GM19468 (cell line): ENCODE measurements around the gene GRPEL2.
"Not testable (repeated sequence)": the region's sequence is repeated elsewhere in the genome, so short reads cannot be mapped to it uniquely, and the experiment has no call there.

Source experiments
- ATAC-seq: cut with Tn5 transposase; IDR thresholded peaks from one replicate; pipeline ENCODE4 v1.9.1; 2021; ENCODE audit warnings: mild to moderate bottlenecking, moderate library complexity, moderate number of reproducible peaks; ENCODE audit not compliant: unreplicated experiment; ENCODE audit errors: extremely low read depth

GRPEL2 gene

DNA sequence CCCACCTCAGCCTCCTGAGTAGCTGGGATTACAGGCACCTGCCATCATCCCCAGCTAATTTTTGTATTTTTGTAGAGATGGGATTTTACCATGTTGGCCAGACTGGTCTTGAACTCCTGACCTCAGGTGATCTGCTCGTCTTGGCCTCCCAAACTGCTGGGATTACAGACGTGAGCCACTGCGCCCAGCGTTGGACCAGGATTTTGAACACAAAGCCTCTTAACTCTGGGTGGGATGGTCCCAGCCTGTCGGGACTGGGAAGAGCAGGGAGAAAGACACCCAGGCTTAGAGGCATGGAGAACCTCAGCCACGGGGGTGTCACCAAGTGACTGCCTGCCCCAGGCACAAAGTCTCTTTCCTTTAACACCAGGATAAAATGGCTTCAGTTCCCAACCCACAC is 45.8 kb downstream of the GRPEL2 start:
- not testable (repeated sequence) for ATAC-seq

DNA sequence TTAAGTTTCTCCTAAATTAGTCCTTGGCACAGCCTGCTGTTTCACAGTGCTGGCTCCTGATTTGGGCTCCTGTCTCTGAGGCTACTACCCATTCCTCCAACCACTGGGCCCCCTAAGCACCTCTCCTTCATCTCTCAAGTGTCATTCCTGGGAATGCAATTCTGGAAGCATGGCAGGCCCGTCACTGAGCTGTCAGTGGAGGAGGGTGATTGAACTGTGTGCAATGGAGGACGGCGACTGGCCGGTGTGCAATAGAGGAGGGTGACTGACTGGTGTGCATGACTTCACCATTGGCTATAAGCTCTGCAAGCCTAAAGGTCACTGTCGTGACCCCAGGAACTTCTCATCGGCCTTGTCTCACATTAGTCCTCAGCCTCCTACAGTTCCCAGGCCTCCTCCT is 46.2 kb downstream of the GRPEL2 start:
- no peak for ATAC-seq

DNA sequence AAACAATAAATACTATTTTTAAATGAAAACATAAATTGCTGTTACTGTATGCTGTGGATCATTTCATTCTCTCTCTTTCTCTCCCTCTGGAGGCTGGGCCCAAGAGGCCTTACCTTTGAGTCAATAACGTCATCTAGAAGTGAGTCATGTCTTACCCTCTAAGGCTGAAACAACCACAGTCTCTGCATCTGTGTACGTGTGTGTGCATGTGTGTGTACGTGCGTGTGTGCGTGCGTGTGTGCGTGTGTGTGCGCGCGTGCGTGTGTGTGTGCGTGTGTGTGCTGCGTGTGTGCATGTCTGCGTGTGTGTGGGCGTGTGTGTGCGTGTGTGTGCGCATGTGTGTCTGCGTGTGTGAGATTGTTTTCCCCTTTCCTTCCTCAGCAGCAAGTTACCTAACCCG is 47.4 kb downstream of the GRPEL2 start:
- ATAC-seq, result no peak

DNA sequence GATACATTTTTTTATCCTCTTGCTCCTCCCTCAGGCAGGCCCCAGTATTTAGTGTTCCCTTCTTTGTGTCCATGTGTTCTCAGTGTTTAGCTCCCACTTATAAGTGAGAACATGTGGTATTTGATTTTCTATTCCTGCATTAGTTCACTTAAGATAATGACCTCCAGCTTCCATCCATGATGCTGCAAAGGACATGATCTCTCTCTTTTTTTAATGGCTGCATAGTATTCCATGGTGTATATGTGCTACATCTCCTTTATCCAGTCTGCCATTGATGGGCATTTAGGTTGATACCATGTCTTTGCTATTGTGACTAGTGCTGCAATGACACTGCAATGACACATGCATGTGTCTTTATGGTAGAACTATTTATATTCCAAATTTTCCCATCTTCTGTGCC is 49.7 kb downstream of the GRPEL2 start:
- not testable (repeated sequence) for ATAC-seq

DNA sequence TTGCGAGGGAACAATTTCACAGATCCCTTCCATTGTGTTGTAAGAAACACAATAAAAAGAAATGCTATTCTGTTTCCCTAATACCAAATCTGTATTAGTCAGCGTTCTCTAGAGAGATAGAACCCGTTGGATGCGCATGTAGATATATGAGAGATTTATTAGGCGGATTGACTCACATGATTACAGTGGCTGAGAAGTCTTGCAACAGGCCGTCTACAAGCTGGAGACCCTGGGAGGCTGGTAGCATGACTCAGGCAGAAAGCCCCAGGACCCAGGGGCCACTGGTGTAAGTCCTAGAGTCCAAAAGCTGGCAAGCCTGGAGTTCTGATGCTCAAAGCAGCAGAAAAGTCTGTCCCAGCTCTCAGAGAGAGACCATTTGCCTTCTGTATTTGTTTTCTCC is 52.2 kb downstream of the GRPEL2 start:
- no peak for ATAC-seq

DNA sequence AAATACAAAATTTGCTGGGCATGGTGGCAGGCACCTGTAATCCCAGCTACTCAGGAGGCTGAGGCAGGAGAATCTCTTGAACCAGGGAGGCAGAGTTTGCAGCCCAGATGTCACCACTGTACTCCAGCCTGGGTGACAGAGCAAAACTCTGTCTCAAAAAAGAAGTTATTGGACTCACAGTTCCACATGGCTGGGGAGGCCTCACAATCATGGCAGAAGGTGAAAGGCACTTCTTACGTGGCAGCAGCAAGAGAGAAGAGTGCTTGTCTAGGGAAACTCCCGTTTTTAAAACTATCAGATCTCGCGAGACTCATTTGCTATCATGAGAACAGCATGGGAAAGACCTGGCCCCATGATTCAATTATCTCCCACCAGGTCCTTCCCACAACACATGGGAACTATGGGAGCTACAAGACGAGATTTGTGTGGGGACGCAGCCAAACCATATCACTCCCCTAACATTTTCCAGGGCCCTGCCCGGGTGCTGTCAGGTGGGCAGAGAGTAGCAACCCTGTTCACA is 53.5 kb downstream of the GRPEL2 start:
- not testable (repeated sequence) for ATAC-seq

DNA sequence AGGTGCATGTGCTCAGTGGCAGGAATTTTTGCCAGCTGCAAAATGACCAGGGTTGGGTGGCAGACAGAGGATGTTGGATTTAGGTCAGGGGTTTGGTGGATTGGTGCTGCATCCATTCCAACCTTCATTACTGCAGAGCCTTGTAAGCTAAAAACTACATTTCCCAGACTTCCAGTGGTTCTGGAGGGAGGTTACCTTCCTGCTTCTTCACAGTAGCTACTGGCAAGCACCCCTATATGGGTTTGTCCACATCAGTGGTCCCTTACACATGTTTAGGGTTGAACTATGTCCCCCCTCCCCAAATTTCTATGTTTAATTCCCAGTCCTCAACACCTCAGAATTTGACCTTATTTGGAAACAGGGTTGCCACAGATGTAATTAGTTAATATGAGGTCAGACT is 54.5 kb downstream of the GRPEL2 start:
- ATAC-seq, result no peak

DNA sequence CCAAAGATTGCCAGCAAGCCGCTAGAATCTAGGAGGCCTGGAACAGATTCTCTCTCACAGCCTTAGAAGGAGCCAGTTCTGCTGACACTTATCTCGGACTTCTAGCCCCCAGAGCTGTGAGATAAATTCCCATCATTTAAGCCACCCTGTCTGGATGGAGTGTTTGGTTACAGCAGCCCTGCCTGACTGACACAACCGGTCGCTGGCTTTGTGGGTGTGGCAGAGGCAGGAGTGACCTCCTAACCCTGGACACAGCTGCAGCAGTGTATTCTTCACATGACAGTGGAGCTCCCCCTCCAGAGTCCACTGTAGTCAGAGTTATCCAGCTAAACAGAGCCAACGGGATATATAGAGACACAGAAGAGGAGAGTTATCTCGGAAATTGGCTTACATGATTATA is 55.0 kb downstream of the GRPEL2 start:
- no peak for ATAC-seq

DNA sequence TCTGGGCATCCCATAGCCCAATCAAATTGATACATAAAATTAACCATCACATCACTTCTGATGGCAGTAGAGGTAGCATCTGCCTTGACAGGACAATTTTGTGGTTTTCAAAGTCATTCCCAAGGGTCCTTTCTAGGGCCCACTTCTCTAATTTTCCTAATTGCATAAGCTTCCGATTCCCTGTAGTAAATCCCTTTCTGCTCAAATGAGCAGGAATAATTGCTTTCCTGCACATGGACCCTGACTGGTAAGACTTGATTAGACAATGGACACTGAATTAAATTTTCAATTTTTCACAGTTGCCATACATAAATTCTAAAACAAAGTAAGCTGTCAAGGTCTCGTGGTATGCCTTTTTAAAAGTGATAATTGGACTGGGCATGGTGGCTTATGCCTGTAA is 55.8 kb downstream of the GRPEL2 start:
- no peak for ATAC-seq

DNA sequence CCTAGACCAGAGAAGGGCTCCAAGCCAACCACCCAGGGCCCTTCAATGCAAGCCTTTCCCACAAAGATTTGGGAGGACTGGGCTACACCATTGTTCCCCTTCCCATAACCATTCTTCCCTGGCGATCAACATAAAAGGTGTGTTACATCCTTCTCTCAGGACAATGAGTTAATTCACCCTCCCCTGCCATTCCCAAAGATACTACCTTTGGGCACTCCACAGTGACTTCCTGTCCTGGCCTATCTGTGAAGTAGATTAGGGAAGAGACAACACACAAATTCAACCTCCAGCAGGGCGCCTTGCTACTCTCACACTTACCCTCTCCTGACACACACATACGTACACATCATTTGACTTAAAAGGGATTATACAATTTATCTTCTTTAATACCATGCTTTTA is 57.0 kb downstream of the GRPEL2 start:
- ATAC-seq, result no peak
